GM10266 (cell line): ENCODE results near the gene IRF8.
"Not testable (repeated sequence)": the region's sequence is repeated elsewhere in the genome, so short reads cannot be mapped to it uniquely, and the experiment has no call there.

Source experiments
- DNase-seq: peaks from one replicate; pipeline ENCODE4 v3.0.0; 2012; ENCODE audit errors: extremely low spot score
- TF ChIP-seq, protein P1 (sequence below): IDR thresholded peaks from 2 replicates; pipeline ENCODE4 v1.5.1; 2012; ENCODE audit warnings: mild to moderate bottlenecking, low read depth; ENCODE audit not compliant: control insufficient read depth, insufficient read depth; ENCODE audit errors: missing control alignments

Gene IRF8

GRCh38 chr16:85906349-85906748 lies 7.4 kb downstream of the IRF8 start:
- DNase-seq: no peak
- TF ChIP-seq, protein P1, sequence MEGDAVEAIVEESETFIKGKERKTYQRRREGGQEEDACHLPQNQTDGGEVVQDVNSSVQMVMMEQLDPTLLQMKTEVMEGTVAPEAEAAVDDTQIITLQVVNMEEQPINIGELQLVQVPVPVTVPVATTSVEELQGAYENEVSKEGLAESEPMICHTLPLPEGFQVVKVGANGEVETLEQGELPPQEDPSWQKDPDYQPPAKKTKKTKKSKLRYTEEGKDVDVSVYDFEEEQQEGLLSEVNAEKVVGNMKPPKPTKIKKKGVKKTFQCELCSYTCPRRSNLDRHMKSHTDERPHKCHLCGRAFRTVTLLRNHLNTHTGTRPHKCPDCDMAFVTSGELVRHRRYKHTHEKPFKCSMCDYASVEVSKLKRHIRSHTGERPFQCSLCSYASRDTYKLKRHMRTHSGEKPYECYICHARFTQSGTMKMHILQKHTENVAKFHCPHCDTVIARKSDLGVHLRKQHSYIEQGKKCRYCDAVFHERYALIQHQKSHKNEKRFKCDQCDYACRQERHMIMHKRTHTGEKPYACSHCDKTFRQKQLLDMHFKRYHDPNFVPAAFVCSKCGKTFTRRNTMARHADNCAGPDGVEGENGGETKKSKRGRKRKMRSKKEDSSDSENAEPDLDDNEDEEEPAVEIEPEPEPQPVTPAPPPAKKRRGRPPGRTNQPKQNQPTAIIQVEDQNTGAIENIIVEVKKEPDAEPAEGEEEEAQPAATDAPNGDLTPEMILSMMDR: no peak

DNA sequence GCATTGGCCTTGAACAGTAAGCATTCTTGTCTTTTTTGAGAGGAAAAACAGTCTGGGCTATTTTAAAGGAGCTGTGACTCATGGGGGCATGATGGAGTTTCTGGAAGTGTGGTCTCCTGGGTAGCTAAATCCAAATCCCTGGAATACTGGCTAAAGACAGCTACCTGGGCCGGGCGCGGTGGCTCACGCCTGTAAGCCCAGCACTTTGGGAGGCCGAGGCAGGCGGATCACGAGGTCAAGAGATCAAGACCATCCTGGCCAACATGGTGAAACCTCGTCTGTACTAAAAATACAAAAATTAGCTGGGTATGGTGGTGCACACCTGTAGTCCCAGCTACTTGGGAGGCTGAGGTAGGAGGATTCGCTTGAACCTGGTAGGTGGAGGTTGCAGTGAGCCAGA lies 8.3 kb downstream of the IRF8 start:
- DNase-seq: not testable (repeated sequence)

DNA sequence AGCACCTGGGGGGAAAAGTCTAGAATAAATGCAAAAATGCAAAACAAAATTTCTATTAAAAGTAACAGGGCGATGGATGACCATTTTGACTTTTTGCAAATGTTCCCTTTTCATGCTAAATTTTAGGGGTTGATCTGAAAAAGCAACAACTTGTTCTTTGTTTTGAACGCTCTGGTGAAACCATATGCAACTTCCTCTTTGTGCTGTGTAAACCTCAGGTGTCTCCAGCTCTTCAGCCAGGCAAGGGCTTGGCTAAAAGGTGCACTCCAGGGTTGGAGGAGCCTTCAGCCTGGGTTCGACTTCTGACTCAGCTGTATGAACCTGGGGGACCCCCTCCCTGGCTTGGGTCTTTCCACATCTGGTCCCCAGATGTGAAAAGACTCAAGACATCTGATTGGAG lies 9.5 kb downstream of the IRF8 start:
- TF ChIP-seq, protein P1: no peak
- peak; percentile 67 for DNase-seq

DNA sequence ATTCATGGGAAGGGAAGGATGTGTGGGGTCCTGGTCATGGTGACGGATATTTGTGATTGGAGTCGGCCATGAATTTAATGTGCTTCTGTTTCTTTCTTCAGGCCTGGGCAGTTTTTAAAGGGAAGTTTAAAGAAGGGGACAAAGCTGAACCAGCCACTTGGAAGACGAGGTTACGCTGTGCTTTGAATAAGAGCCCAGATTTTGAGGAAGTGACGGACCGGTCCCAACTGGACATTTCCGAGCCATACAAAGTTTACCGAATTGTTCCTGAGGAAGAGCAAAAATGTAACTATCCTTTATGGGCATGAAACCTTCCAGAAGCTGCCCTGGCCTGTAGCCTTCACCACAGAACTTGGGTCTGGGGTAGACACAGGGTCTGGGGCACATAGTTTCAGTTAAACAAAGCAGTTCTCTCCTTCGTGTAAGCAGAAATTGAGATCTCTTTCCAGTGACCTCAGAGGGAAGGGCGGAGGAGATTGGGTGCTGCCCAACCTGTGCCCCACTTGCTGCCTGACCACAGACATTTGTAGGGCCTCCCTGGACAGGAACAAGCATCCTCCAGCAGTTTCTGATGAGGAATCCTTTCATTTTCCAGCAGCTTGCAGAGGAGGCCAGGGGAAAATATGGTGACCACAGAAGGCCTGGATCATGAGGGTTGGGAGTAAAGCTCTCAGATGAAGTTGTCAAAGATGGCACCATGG lies 10.1 kb downstream of the IRF8 start:
- DNase-seq: no peak
- TF ChIP-seq, protein P1: no peak

DNA sequence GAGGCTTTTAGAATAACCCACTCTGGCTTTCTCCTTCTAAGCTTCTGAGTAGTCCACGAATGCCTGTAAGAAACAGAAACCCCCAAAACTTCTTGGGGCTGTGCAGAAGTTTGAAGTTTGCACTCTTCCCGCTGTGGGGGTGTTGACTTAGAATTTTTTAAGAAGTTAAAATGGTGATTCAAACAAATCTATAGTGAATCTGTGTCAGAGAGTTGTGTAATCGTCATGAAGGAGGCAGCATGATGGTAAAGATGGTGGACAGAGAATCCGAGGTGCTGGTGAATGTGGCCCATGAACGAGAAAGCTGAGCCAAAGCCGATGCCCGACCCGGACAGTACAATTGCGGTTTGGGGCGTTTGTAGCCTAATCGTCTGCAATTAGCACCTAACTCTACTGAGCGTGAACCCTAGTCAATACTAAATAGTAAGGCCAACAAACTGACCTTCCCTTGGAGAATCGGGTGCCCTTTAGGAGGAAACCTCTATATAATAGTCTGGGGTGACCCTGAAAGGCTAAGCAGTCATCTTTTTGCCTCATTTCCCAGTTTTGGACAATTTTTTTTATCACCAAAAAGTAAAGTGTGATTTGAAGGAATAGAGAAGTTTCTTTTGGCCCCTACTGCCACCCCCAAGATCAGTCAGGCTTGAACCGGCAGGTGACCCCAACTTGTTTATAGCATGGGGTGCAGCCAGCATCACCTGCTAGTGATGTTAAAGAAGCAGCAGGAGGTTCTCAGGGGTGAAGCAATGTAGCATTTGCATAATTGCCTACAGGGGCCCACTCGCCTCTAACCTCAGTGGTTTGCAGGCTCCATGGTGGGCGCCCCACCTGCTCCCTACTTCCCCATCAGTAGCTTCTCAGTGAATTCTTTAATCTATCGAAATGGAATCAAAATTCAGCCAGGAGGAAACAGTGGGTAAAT lies 11.2 kb downstream of the IRF8 start:
- DNase-seq: no peak
- TF ChIP-seq, protein P1: no peak

GRCh38 chr16:85910854-85911247 lies 11.9 kb downstream of the IRF8 start:
- TF ChIP-seq, protein P1: no peak

GRCh38 chr16:85911251-85911930 lies 12.4 kb downstream of the IRF8 start:
- DNase-seq: no peak
- TF ChIP-seq, protein P1: no peak

More at GRCh38 chr16:85910854-85911247, 11.9 kb downstream of the IRF8 start:
- no peak for DNase-seq
